ENCODE data around the gene CCNF.

CCNF gene

GRCh38 chr16:2471016-2471652 lies 41.9 kb downstream of the CCNF start, which contains the start of gene NTN3:
NTN3 (plus strand) TSS chr16:2471297; CDS start chr16:2471702, 405 bp downstream.
- POLR2A ChIA-PET = interaction anchor here (0.7 to 4.6 kb wide), 4 partner anchors 10 to 316 kb away, joined by 3 to 70 read pairs (median 3); partner anchors contain the start of genes TEDC2 and TRAF7
- CTCF ChIA-PET = no interaction called here

GRCh38 chr16:2471653-2472487 lies 42.6 kb downstream of the CCNF start:
- no peak for DNase-seq (ENCODE audit: extremely low spot score)
- no peak for TF ChIP-seq FOXM1 (IDR thresholded peaks at IDR 0.05; ENCODE audit: borderline replicate concordance)
- TF ChIP-seq SUZ12 (IDR thresholded peaks at IDR 0.05) = no peak
- TF ChIP-seq HDGF (IDR thresholded peaks at IDR 0.05; ENCODE audit: borderline replicate concordance) = no peak
- TF ChIP-seq TARDBP (IDR thresholded peaks at IDR 0.05) = no peak
- no peak for TF ChIP-seq BHLHE40 (IDR thresholded peaks at IDR 0.05; ENCODE audit: borderline replicate concordance)
- TF ChIP-seq ZNF384 (IDR thresholded peaks at IDR 0.05) = no peak
- TF ChIP-seq NFRKB (IDR thresholded peaks at IDR 0.05) = no peak
- TF ChIP-seq ELF4 (IDR thresholded peaks at IDR 0.05) = no peak
- no peak for TF ChIP-seq SP1 (IDR thresholded peaks at IDR 0.05)
- TF ChIP-seq LEF1 (IDR thresholded peaks at IDR 0.05; ENCODE audit: borderline replicate concordance) = no peak
- TF ChIP-seq PKNOX1 (IDR thresholded peaks at IDR 0.05) = no peak
- TF ChIP-seq CTBP1 (IDR thresholded peaks at IDR 0.05; ENCODE audit: borderline replicate concordance) = no peak
- TF ChIP-seq FOXA1 (IDR thresholded peaks at IDR 0.05) = no peak
- TF ChIP-seq ARNT (IDR thresholded peaks at IDR 0.05) = no peak
- TF ChIP-seq FOXK2 (IDR thresholded peaks at IDR 0.05) = no peak
- TF ChIP-seq L3MBTL2 (conservative IDR thresholded peaks at IDR 0.05) = no peak
- POLR2A ChIA-PET = interaction anchor here (1.0 to 4.6 kb wide), 2 partner anchors 9 to 14 kb away, joined by 3 to 70 read pairs; partner anchors contain the start of gene TEDC2
- CTCF ChIA-PET = no interaction called here

More at GRCh38 chr16:2471016-2471652, 41.9 kb downstream of the CCNF start, which contains the start of gene NTN3:
- TF ChIP-seq CTBP1 (IDR thresholded peaks at IDR 0.05; ENCODE audit: borderline replicate concordance) = no peak
- TF ChIP-seq L3MBTL2 (conservative IDR thresholded peaks at IDR 0.05) = no peak
- no peak for TF ChIP-seq ELF4 (IDR thresholded peaks at IDR 0.05)
- peak; percentile 38 for DNase-seq (ENCODE audit: extremely low spot score)

- TF ChIP-seq CTBP1 (IDR thresholded peaks at IDR 0.05; ENCODE audit: borderline replicate concordance) (no peak), FOXK2 (IDR thresholded peaks at IDR 0.05) (no peak), HDGF (IDR thresholded peaks at IDR 0.05; ENCODE audit: borderline replicate concordance) (no peak)
- ChIA-PET POLR2A (interaction anchor here (1.0 to 4.6 kb wide), 2 partner anchors 9 to 14 kb away, joined by 3 to 70 read pairs; partner anchors contain the start of gene TEDC2), CTCF (no interaction called here)
- DNase-seq (ENCODE audit: extremely low spot score) = no peak
Observed at GRCh38 chr16:2472488-2472864, 43.2 kb downstream of the CCNF start.

- no peak for DNase-seq (ENCODE audit: extremely low spot score)
- POLR2A ChIA-PET = interaction anchor here (1.0 kb wide), 1 partner anchor 10 kb away, joined by 3 read pairs; no protein-coding TSS in a partner anchor
- TF ChIP-seq SUZ12 (IDR thresholded peaks at IDR 0.05) = no peak
- TF ChIP-seq FOXA1 (IDR thresholded peaks at IDR 0.05) = no peak
- TF ChIP-seq ZNF384 (IDR thresholded peaks at IDR 0.05) = no peak
- no peak for TF ChIP-seq CTBP1 (IDR thresholded peaks at IDR 0.05; ENCODE audit: borderline replicate concordance)
- no peak for TF ChIP-seq PKNOX1 (IDR thresholded peaks at IDR 0.05)
- no peak for TF ChIP-seq FOXM1 (IDR thresholded peaks at IDR 0.05; ENCODE audit: borderline replicate concordance)
- TF ChIP-seq L3MBTL2 (conservative IDR thresholded peaks at IDR 0.05) = no peak
- no peak for TF ChIP-seq SP1 (IDR thresholded peaks at IDR 0.05)
- no peak for TF ChIP-seq NFRKB (IDR thresholded peaks at IDR 0.05)
- TF ChIP-seq BHLHE40 (IDR thresholded peaks at IDR 0.05; ENCODE audit: borderline replicate concordance) = no peak
- no peak for TF ChIP-seq HDGF (IDR thresholded peaks at IDR 0.05; ENCODE audit: borderline replicate concordance)
- TF ChIP-seq FOXK2 (IDR thresholded peaks at IDR 0.05) = no peak
- no peak for TF ChIP-seq TARDBP (IDR thresholded peaks at IDR 0.05)
- no peak for TF ChIP-seq ELF4 (IDR thresholded peaks at IDR 0.05)
- CTCF ChIA-PET = no interaction called here
Observed at GRCh38 chr16:2472885-2473445, 43.7 kb downstream of the CCNF start.

GRCh38 chr16:2473446-2473926 lies 44.2 kb downstream of the CCNF start:
- TF ChIP-seq LEF1 (IDR thresholded peaks at IDR 0.05; ENCODE audit: borderline replicate concordance) (no peak), SP1 (IDR thresholded peaks at IDR 0.05) (no peak), ELF4 (IDR thresholded peaks at IDR 0.05) (no peak), BHLHE40 (IDR thresholded peaks at IDR 0.05; ENCODE audit: borderline replicate concordance) (no peak), FOXK2 (IDR thresholded peaks at IDR 0.05) (no peak), FOXA1 (IDR thresholded peaks at IDR 0.05) (no peak), FOXM1 (IDR thresholded peaks at IDR 0.05; ENCODE audit: borderline replicate concordance) (no peak), NFRKB (IDR thresholded peaks at IDR 0.05) (no peak), CTBP1 (IDR thresholded peaks at IDR 0.05; ENCODE audit: borderline replicate concordance) (no peak), ZNF384 (IDR thresholded peaks at IDR 0.05) (no peak), PKNOX1 (IDR thresholded peaks at IDR 0.05) (no peak), HDGF (IDR thresholded peaks at IDR 0.05; ENCODE audit: borderline replicate concordance) (no peak), TARDBP (IDR thresholded peaks at IDR 0.05) (no peak), L3MBTL2 (conservative IDR thresholded peaks at IDR 0.05) (no peak), SUZ12 (IDR thresholded peaks at IDR 0.05) (no peak), ARNT (IDR thresholded peaks at IDR 0.05) (no peak)
- ChIA-PET POLR2A (interaction anchor here (1.0 to 2.1 kb wide), 2 partner anchors 11 to 14 kb away, joined by 3 to 8 read pairs; partner anchors contain the start of gene TEDC2), CTCF (no interaction called here)
- DNase-seq (ENCODE audit: extremely low spot score) = no peak
